NOMO-1 (cell line): ENCODE results near the gene IL23A.

ENCODE experiments used
- DNase-seq, 2 experiments: peaks; one replicate each; lab custom pipeline; 2025; ENCODE audit not compliant: unreplicated experiment in 2 of 2; lab: John Stamatoyannopoulos, UW

IL23A gene

DNA sequence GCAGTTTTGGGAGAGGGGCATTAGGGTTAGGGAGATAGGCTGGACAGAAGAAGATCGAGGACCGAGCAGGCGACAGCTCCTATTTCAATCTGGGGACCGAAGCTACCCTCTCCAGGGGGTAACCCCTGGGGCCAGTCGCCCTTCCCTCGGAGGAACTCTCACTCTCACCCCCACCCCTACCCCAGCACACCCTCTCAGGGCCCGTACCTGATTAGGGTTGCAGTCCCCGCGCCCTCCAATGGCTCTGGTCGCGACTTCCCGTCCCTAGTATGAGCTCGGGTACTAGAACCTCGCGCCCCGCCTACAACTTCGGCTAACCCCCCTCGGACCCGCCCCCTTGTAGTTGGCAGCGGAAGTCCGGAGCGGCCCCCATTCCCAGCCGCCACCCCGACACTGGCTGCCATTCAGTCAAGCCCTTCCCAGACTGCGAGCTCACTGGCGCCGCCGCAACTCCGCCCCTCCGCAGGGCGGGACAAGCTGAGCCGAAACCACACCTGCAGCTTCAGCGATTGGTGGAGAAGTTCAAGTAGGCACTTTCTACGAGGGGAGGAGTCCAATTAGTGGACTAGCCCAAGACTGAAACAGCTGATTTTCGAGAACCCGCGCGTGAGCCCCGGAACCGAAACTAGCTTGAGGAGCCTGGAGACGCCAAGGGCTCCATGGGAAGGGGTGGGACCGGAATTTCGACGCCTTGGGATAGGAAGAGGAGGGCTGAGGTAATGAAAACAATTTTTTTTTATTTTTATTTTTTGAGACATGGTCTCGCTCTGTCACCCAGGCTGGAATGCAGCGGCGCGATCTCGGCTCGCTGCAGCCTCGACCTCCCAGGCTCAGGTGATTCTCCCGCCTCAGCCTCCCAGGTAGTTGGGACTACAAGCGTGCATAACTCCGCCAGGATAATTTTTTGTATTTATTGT, 21.4 kb downstream of the IL23A start, which contains the start of gene STAT2:
TSS of gene STAT2 (minus strand) at position 257 of the 917 bp plus-strand sequence. CDS start 3,536 bp downstream, outside the sequence.
- DNase-seq: peak; percentile 99 to 100

DNA sequence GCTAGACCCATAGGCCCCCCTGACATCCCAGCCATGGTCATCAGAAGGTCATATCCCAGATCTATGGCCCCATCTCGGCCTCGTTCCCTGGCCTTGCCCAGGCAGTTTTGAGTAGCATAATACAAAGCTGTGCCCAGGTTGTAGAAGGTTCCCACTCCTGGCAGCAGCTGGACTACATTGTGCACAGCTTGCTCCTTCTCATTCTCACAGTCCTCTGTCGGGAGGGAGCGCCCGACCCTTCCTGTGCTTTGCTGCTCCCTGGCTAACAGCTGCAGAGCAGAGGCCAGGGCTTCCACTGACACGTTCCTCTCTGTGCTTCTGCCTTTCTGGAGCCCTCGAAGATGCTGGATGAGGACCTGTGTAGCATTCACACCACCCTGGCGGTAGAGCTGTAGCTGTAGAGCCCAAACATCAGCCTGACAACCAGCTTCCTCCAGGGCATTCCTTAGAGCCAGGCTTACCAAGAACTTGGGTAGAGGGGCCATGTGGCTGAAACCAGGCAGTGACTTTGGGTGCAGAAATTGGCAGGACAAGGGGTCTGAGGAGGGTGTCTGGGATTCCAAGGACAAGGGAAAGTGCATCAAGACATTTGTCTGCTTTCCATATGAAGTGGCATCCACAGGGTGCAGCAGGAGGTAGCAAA, 22.9 kb downstream of the IL23A start:
- DNase-seq: no peak

DNA sequence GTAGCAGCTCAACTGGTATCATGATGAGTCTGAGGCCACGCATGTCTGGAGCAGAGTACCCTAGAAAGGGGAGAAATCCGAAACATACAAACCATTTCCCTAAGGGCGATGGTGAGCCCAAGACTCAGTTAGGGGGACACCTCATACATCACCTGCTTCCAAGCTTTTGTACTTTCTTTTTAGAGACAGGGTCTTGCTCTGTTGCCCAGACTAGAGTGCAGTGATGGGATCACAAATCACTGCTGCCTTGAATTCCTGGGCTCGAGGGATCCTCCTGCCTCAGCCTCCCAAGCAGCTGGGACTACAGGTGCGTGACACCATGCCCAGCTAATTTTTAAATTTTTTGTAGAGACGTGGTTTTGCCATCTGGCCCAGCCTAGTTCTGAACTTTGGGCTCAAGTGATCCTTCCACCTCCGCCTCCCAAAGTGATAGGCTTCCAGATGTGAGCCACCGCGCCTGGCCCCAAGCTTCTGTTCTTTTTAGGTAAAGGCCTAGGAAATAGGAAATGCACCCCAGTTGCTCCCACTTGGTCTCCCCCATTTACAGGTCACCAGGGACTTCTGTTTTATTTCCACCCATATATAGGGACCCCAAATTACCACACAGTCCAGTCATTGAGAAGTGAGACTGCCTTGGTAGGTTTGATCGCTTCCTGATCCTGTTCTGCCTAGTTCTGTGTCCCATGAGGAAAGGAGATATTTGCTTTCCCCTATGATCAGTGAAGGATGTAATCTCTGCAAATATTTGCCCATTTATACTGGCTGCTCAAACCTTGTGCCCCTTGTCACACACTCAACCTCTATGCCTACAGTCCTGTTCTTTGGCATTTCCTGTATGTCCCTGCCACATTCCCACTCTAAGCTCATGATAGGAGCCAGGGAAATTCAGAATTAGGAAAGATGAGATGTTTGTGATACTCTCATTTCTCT, 23.7 kb downstream of the IL23A start, which contains the start of gene APOF:
TSS of gene APOF (minus strand) at position 728 of the 930 bp plus-strand sequence. CDS start at position 616, 112 bp downstream.
- no peak for DNase-seq

DNA sequence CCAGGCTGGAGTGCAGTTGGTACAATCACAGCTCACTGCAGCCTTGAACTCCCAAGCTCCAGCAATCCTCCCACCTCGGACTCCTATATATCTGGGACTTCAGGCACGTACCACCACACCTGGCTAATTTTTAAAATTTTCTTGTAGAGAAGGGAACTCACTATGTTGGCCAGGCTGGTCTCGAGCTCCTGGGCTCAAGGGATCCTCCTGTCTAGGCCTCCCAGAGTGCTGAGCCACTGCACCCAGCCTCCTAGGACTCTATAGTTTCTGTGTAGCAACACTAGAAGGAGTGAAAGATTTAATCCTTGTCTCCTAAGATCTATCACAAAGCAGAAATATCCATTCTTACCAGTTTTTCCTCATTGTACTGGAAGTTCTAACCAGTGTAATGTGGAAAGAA, 28.3 kb downstream of the IL23A start:
- no peak for DNase-seq

DNA sequence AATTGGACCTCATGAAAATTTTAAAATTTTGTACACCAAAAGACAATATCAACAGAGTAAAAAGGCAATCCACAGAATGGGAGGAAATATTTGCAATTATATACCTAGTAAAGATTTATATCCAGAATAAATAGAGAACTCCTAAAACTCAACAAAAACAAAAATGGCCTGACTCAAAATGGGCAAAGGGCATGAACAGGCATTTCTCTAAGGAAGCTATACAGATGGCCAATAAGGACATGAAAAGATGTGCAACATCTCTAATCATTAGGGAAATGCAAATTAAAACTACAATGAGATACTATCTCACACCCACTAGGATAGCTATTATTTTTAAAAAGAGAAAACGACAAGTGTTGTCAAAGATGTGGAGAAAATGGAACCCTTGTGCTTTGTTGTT, 34.8 kb downstream of the IL23A start:
- DNase-seq: no peak

DNA sequence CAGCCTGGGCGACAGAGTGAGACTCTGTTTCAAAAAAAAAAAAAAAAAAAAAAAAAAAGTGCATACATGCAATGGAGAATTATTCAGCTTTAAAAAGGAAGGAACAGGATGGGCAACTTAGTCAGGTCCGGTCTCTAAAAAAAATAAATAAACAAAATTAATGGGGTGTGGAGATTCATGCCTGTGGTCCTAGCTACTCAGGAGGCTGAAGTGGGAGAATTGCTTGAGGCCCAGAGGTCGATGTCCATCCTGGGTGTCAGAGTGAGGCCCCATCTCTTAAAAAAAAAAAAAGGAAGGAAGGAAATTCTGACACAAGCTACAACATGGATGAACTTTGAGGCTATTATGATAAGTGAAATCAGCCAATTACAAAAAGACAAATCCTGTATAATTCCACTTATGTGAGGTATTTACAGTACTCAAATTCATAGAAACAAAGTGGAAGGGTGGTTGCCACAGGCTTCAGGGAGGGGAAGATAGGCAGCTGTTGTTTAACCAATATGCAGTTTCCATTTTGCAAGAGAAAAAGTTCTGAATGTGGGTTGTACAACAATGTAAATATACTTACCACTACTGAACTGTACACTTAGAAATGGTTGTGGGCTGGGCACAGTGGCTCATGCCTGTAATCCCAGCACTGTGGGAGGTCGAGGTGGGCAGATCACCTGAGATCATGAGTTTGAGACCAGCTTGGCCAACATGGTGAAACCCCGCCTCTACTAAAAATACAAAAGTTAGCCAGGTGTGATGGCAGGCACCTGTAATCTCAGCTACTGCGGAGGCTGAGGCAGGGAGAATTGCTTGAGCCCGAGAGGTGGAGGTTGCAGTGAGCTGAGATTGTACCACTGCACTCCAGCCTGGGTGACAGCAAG, 36.3 kb downstream of the IL23A start:
- peak in 1 of 2 experiments; percentile 37 for DNase-seq

DNA sequence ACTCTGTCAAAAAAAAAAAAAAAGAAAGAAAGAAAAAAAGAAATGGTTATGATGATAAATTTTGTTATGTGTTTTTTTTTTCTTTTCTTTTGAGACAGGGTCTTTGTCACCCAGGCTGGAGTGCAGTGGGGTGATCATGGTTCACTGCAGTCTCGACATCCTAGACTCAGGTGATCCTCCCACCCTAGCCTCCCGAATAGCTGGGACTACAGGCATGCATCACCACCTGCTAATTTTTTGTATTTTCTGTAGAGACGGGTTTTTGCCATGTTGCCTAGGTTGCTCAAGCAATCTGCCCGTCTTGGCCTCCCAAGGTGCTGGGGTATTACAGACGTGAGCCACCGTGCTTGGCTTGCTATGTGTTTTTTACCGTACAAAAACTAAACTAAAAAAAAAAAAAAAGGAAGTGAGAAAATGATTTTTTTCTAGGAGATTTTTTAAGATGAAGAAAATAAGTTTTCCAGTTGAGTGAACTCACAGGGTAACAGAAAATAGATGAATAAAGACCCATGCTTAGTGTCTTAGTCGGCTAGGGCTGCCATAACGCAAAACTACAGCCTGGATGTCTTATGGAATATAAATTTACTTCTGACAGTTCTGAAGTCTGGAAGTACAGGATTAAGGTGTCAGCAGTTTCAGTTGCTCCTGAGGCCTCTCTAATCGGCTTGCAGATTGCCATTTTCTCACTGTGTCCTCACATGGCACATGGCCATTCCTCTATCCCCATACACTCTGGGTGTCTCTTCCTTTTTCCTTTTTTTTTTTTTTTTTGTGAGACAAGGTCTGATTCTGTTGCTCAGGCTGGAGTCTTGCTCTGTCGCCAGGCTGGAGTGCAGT, 37.1 kb downstream of the IL23A start:
- DNase-seq: peak; percentile 11 to 31

DNA sequence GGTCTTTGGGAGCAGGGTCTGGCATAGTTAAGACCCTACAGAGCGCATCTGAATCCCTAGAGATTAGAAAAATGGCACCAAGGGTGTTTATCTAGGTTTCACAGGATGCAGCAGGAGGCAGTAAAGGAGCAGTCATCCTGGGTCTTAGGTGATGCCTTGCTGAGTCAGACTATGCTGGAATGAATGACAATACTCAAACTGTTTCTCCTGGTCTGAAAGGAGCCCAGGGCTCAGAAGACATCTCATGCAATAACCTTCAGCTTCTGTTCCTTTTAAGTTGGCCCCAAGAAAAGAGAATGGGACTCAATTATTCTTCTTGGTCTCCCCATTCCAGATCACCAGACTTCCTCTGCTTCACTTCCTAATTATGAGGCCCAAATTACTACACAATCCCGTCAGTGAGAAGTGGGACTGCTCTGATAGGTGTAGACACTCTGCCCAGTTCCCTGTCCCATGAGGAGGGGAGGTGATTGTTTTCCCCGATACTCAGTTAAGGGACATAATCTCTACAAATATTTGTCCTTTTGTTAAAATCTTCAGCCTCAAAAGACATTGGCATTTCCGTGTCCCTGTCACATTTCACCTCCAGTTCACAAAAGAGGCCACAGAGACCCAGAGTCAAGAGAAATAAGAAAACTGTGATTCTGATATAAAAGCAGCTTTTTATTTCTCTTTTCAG, 38.8 kb downstream of the IL23A start:
- DNase-seq: no peak

DNA sequence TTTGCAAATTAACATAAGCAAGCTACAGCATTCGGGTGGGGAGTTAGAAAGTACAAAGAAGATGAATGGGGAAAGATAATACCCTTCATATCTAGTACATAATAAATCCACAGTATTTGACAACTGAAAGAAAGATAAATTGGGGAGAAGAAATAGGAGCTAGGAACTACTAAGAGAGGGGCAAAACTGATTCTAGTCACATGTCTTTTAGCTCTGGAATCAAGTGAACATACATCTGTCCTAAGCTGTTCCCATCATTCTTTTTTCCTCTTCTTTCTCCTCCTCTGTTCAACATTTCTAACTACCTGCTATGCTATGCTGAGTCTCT, 39.3 kb downstream of the IL23A start:
- no peak for DNase-seq

DNA sequence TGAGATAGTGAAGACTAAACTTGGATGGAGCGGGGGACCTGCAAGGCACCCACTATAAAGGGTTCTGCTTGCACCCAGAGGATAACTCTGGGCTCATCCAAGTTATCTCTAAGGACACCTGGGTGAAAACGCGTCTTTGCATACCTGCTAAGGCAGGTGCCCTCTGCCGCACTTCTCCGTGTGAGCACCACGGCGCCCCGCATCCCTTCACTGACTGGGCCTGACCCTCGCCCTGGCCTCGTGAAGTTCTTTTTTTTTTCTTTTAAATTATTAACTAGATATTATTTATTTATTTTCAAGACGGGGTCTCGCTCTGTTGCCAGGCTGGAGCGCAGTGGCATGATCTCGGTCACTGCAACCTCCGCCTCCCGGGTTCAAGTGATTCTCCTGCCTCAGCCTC, 43.9 kb downstream of the IL23A start:
- no peak for DNase-seq

DNA sequence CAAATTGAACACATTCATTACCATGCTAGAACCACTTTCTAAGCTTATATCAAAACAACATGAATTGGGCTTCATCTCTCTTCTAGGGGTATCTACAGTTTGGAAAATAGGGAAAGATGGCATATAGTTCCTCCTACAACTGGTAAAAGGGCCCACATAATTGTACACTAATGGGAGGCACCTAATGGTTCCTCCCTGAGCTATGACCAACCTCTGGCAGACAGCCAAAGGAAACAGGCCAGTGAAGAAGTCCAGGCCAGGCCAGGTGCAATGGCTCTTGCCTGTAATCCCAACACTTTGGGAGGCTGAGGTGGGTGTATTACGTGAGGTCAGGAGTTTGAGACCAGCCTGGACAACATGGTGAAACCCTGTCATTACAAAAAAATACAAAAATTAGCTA, 47.2 kb downstream of the IL23A start:
- no peak for DNase-seq

DNA sequence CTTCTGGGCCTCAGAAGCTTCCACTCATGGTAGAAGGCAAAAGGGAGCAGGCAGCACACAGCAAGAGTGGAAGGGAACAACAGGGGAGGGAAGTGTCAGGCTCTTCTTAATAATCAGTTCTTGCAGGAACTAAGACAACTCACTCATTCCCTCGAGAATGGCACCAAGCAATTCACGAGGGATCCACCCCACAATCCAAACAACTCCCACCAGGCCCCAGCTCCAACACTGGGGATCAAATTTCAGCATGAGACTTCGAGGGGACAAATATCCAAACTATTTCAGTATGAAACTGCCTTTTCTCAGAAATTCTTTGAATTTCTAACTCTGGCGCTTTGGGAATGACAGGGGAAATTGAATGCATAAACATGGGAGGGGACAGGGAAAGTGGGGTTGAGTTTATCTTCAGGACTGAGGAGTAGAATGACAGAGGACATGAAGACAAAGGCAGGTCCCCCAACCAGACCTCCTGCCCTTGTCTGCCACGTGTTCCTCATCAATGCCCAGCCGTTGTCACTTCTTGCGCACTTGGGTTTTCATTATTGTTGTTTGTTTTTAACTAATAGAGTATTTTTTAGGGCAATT, 48.6 kb downstream of the IL23A start:
- DNase-seq: no peak

DNA sequence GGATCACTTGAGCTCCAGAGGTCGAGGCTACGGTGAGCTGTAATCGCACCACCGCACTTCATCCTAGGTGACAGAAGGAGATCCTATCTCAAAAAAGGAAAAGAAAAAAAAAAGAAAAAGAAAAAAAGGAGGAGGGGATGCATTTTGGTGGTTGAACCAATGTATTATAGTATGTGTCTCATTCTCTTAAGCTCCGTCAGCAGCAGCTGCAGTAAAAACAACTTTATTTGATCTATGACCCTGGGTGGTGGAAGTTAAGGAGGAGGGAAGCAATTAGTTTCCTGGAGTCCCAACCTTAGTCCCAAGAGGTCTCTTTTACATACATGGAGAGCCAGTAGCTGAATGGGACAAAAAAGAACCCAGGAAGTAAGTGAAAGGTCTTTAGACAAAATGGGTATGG, 50.7 kb downstream of the IL23A start:
- no peak for DNase-seq
